ENCODE data around the gene GLRX5.

- TF ChIP-seq CTCF (IDR thresholded peaks at IDR 0.05; ENCODE audit: low read depth, low read length) (no peak), POLR2A (IDR thresholded peaks at IDR 0.05; ENCODE audit: extremely low read depth, insufficient read length) (no peak)
These were observed 19.8 kb upstream of the GLRX5 start for GRCh38 chr14:95515080-95515489.

Measured in NB4 (cell line).